Subcutaneous adipose tissue (tissue), 4 donors: Measurements from ENCODE around the gene ATP6AP2. TPM values are rescaled to one million over a fixed set of nuclear protein-coding genes. Genes with fewer than 3 reads are reported as not detected.

ENCODE experiments used
- CTCF ChIP-seq: fragments of 450-650 bp; IDR thresholded peaks from one replicate; pipeline ENCODE4 v1.5.1; 2016; ENCODE audit warnings: low read depth, mild to moderate bottlenecking, control low read depth, antibody characterized with exemption, moderate library complexity
- total RNA-seq, 4 donors: library from RNA; depleted of rRNA; stranded (reverse); fragments of >200 nt; gene quantifications; one replicate each; pipeline ENCODE4 v1.1.0, GENCODE V29; 2016

ATP6AP2 gene
- total RNA-seq, 4 donors from 2014 or later = 65.6 to 235 (median 156) TPM

DNA sequence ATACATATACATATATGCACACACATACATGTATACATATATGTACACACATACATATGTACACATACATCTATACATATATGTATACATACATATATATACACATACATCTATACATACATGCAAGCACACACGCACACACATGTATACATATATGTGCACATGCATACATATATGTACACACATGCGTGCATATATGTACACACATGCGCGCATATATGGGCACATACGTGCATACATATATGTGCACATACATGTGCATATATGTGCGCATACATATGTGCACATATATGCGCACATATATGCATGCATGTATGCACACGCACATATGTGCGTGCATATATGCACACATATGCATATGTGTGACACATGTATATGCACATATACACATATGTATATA lies 35.2 kb downstream of the ATP6AP2 start:
- no peak for TF ChIP-seq CTCF

GRCh38 chrX:40617566-40617965 lies 36.8 kb downstream of the ATP6AP2 start:
- no peak for TF ChIP-seq CTCF

GRCh38 chrX:40622479-40623138 lies 41.8 kb downstream of the ATP6AP2 start:
- no peak for TF ChIP-seq CTCF

GRCh38 chrX:40623139-40623536 lies 42.4 kb downstream of the ATP6AP2 start, which contains the start of gene MPC1L:
TSS of gene MPC1L (plus strand) at chrX:40623428. CDS start at chrX:40623566, 138 bp downstream.
- TF ChIP-seq CTCF = no peak

DNA sequence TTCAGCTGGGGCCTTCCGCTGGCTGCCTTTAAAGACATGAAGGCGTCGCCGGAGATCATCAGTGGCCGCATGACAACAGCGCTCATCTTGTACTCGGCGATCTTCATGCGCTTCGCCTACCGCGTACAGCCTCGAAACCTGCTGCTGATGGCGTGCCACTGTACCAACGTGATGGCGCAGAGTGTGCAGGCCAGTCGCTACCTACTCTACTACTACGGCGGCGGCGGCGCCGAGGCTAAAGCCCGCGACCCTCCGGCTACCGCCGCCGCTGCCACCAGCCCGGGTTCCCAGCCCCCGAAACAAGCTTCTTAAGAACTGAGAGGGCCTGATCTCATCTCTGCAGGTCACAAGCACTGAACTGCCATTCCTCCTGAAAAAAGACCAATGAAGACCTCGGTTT lies 42.9 kb downstream of the ATP6AP2 start:
- no peak for TF ChIP-seq CTCF

DNA sequence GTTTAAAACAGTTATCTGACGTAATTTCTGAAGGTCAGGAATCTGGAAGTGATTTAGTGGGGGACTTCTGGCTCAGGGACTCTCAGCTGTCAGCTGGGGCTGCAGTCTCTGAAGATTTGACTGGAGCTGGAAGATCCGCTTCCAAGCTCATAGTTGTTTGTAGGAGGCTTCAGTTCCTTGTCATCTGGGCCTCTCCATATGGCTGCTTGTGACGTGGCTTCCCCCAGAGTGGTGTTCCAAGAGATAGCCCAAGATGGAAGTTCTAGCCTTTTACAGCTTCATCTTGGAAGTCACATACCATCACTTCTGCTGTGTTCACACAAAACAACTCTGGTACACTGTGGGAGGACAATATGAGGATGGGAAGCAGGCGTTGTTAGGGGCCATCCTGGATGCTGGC lies 44.5 kb downstream of the ATP6AP2 start:
- no peak for TF ChIP-seq CTCF

DNA sequence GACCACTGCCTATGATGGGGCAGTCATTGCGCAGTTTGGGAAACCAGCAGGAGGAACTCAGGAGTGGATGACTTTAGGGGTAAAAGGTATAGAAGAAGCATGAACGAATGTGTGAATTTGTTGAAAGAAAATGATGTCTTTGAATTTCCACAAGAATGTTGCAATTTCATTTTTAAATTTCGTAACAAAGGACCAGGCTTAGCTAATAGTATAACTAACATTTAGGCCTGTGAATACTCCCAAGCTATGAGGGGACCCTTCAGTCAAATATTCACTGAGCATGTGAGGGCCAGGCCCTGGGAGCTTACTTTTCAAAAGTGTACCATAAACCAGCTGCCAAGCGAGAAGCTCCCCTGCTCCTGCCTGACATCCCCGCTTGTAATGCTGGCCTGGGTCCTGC lies 47.7 kb downstream of the ATP6AP2 start:
- TF ChIP-seq CTCF = no peak
